GM18868 (cell line): ENCODE results near the gene MYOG.

Source experiments
- ATAC-seq: cut with Tn5 transposase; IDR thresholded peaks from one replicate; pipeline ENCODE4 v1.9.1; 2021; ENCODE audit warnings: mild to moderate bottlenecking, moderate library complexity; ENCODE audit not compliant: unreplicated experiment

The MYOG gene

DNA sequence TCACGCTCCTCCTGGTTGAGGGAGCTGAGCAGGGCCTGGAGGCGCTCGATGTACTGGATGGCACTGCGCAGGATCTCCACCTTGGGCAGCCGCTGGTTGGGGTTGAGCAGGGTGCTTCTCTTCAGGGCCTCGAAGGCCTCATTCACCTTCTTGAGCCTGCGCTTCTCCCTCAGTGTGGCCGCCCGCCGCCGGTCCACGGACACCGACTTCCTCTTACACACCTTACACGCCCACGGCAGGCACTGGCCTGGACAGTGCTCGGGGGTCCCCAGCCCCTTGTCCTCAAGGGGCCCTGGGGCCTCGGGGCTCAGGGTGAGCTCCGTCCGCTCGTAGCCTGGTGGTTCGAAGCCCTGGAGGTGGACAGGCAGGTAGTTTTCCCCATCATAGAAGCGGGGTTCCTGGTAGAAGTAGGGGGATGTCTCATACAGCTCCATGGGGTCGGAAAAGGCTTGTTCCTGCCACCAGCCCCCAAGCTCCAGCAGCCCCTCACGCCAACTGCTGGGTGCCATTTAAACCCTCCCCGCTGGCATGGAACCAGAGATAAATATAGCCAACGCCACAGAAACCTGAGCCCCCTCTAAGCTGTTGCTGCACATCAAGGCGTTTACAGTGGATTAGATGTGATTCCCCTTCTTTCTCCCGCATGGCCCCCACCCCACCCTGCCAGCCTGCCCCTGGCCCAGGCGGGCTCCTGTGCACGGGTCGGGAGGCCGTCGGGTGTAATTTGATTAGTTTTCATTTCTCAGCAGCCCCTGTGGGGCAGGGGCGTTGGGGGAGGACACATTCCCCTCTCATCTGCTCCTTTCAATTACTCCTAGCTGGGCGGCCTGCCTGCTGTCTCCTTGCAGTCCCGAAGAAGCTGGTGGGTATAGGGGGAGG, at the start of gene MYOG:
Gene MYOG (minus strand): TSS at position 485 of the 879 bp plus-strand sequence. CDS start 51 bp downstream, at position 434.
- ATAC-seq: no peak

GRCh38 chr1:203133970-203134725, 48.3 kb upstream of the MYOG start:
- no peak for ATAC-seq

- no peak for ATAC-seq
Observed at GRCh38 chr1:203131548-203132200, 45.9 kb upstream of the MYOG start.

DNA sequence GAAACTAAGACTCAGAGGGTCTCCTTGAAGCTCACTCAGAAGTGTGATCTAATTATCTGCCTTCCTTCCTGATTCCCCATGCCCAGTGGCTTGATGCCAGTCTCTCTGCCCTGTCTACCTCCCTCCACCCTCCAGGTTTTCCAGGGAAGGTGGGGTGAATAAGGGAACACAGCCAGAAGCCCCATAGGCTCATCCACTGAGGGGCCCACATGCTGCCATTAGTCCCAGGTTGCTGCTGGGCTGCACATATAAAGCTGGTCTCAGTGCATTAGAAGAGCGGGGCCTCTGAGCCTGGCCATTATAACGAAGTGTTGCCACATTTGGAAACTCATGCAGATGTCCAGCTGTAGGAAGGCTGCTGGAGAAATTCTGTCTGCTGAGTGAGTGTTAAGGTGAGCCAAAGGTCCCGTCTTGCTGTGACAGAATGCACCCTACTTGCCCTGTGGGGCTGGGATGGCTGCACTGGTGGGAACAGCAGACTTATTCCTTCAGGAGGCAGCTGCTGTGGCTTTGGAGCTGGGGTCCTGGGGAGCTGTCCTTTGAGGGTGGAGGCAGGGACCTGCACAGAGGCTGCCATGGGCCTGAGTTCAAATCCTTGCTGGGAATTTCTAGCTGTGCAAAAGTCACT, 44.7 kb upstream of the MYOG start:
- no peak for ATAC-seq

DNA sequence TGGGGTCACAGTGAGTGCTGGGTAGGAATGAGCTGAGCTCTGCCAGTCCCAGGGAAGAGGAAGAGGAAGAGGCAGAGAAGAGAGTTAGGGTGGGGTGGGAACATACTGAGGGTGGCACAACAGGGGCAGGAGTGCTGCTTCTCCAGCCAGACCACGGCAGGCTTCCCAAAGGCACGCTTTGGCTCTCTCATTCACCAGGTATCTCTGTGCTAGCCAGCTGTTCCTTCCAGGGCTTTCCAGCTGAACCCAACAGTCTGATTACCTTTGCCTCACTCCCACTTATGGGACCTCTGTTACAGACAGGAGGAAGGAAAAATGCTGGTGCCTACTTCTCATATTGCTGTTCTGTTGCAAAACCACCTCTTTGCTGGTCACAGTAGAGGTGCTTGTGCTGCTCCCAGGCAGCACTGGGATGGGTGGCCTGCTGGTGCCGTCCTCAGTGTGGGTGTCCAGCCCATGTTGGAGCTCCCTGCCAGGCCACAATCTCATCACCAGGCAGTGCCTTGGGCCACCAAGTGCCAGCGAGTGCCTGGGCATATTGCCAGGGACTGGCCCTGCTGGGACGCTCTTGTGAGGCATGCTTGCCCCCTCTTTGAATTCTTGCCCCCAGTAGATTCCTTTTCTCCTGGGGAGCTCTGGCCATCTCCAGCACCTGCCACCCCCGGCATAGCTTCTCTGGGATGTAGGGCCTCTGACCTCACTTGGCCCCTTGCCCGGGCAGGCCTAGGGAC, 43.9 kb upstream of the MYOG start:
- no peak for ATAC-seq

- ATAC-seq: no peak
Observed at GRCh38 chr1:203128716-203129500, 43.1 kb upstream of the MYOG start.

DNA sequence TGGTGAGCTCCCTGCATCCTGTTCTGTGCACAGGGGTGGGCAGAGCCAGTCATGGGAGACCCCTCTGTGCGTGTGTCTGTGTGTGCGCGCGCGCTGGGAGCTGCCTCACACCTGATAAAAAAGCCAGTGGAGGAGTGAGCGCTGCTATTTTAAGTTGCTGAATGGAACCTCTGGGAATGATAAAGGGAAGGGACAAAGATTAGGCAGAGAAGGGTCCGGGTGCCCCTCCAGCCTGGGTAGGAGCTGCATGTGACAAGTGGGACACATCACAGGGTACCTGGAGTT, 42.6 kb upstream of the MYOG start:
- ATAC-seq: no peak

DNA sequence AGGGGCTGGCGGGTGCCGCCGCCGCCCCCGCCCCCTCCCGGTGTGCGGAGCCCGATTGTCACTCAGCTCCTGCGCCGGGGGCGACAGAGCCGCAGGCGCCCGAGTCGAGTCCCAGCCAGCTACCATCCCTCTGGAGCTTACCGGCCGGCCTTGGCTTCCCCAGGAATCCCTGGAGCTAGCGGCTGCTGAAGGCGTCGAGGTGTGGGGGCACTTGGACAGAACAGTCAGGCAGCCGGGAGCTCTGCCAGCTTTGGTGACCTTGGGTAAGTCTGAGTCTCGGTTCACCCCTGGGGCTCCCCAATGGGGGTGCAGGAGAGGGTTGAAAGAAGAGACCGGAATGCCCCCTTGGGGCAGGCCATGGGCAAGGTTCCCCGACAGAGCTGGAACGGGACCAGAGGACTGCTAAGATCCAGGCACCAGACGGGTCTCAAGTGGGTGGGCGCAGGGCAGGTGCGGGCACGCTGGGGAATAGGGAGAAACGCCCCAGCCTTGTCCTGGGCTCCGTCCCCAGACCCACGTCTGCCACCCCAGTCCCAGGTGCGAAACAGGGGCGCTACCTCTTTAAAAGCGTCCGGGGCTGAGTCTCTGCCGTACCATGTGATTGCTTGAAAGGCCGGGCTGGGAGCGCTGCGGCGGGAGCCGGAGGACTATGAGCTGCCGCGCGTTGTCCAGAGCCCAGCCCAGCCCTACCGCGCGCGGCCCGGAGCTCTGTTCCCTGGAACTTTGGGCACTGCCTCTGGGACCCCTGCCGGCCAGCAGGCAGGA, 42.0 kb upstream of the MYOG start, which contains the start of gene ADORA1:
Gene ADORA1 (plus strand): TSS at position 61 of the 765 bp plus-strand sequence. CDS start 1,116 bp downstream, outside the sequence.
- ATAC-seq: no peak

DNA sequence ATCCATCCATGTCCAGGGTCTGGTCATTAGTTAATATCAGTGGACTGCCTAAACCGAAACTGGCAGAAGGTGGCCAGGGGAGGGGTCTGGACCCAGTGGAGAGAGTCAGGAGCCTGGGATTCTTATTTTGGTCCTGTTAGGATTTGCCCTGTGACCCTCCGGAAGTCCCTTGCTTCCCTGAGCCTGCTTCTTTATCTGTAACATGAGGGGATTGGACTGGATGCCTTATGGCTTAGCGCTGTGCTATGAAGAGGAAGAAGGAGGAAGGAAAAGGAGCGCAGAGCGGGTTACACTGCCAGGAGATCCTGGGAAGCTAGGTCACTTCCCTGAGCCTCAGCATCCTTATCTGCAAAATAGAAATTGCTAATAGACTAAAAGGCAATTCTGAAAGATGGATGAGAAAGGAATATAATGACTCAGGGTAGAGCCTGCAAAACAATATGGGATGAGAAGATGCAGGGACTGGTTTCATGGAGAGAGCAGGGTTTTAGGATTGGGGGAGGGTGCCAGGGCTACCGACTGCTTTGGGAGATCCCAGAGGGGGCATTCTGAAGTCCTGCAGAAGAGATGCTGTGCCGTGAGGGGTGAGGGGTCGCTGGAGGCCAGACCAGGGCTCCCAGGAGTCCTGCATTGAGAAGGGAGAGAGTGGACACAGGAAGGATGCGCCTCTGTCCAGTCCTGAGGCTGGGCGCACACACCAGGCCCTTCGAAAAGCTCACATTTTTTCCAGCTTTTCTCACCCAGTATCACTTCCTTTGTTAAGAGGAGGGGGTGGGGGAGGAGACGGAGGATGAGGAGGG, 41.3 kb upstream of the MYOG start:
- no peak for ATAC-seq

- ATAC-seq: no peak
Observed at GRCh38 chr1:203126151-203126865, 40.5 kb upstream of the MYOG start.

- no peak for ATAC-seq
Observed at GRCh38 chr1:203124546-203125317, 38.9 kb upstream of the MYOG start.

DNA sequence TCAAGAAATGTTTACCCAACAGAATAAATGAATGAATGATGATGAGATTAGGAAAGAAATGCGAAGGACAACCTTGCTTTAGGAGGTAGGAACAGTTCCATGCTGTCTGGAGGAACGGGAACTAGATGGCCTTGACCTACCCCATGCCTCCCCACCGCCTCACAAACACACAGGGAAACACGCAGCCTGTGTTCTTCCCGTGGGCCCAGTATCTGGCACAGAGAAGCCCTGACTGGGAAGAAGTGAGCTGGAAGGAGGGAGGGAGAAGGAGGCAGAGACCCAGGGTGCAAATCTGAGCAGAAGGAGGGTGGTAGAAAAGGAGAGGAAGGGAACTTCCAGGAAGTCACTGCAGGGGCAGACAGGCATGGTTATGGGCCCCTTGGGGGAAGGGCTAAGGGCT, 38.2 kb upstream of the MYOG start:
- no peak for ATAC-seq

- no peak for ATAC-seq
Observed at GRCh38 chr1:203122159-203122558, 36.3 kb upstream of the MYOG start.

- ATAC-seq: no peak
Observed at GRCh38 chr1:203121186-203122015, 35.6 kb upstream of the MYOG start.

GRCh38 chr1:203120325-203121153, 34.7 kb upstream of the MYOG start:
- no peak for ATAC-seq
